ENCODE data around the gene UNC5C.

Gene UNC5C

GRCh38 chr4:95314573-95314972, 234.2 kb downstream of the UNC5C start:
- no peak overlapping the region for H3K27ac Mint-ChIP-seq (ENCODE audit: low read depth)

GRCh38 chr4:95304898-95305297, 243.9 kb downstream of the UNC5C start:
- ATAC-seq (replicated peaks; ENCODE audit: extremely low read depth, poor library complexity, severe bottlenecking) (no peak), DNase-seq (ENCODE audit: low spot score in 2 of 2) (no peak)
- no peak overlapping the region for H3K27ac Mint-ChIP-seq (ENCODE audit: low read depth)

More at GRCh38 chr4:95314573-95314972, 234.2 kb downstream of the UNC5C start:
- DNase-seq (ENCODE audit: low spot score in 2 of 2) (no peak), ATAC-seq (replicated peaks; ENCODE audit: extremely low read depth, poor library complexity, severe bottlenecking) (no peak)
- no peak overlapping the region for H3K4me3 Mint-ChIP-seq
- H3K36me3 Mint-ChIP-seq (ENCODE audit: insufficient read depth), result no peaks in the 10 kb centered on the region
- H3K4me1 Mint-ChIP-seq, result no peaks in the 10 kb centered on the region
- no peaks in the 10 kb centered on the region for H3K27me3 Mint-ChIP-seq
- H3K9me3 Mint-ChIP-seq, result peaks cover 12% of the 10 kb centered on the region

GRCh38 chr4:95300304-95300703, 248.5 kb downstream of the UNC5C start:
- no peak overlapping the region for H3K27ac Mint-ChIP-seq (ENCODE audit: low read depth)
- DNase-seq (ENCODE audit: low spot score in 2 of 2) (no peak), ATAC-seq (replicated peaks; ENCODE audit: extremely low read depth, poor library complexity, severe bottlenecking) (no peak)
- no peaks in the 10 kb centered on the region for H3K36me3 Mint-ChIP-seq (ENCODE audit: insufficient read depth)
- peaks cover 18% of the 10 kb centered on the region for H3K9me3 Mint-ChIP-seq
- no peaks in the 10 kb centered on the region for H3K27me3 Mint-ChIP-seq
- H3K4me3 Mint-ChIP-seq, result no peak overlapping the region
- no peaks in the 10 kb centered on the region for H3K4me1 Mint-ChIP-seq

More at GRCh38 chr4:95304898-95305297, 243.9 kb downstream of the UNC5C start:
- Mint-ChIP-seq H3K27me3 (no peaks in the 10 kb centered on the region), H3K4me3 (no peak overlapping the region), H3K36me3 (ENCODE audit: insufficient read depth) (no peaks in the 10 kb centered on the region), H3K4me1 (no peaks in the 10 kb centered on the region), H3K9me3 (peaks cover 9% of the 10 kb centered on the region)

DNA sequence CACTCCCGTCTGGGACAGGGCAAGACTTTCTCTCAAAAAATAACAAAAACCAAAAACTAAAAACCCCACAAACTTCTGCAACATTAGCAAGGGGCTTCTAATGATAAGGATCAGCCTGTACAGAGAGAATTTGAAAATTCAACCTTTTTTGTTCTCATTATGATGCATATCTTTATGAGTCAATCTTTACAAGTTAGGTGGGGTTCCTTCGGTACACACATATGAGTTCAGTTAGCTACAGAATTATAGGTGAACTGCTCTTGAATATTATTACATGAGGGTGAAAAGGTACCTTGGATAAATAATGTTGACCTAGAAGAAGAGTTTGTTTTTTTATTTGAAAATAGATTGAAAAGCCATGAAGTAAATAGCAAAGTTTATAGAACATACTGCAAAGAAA, 252.7 kb downstream of the UNC5C start:
- ATAC-seq (replicated peaks; ENCODE audit: extremely low read depth, poor library complexity, severe bottlenecking) (no peak), DNase-seq (ENCODE audit: low spot score in 2 of 2) (no peak)
- H3K9me3 Mint-ChIP-seq, result peaks cover 23% of the 10 kb centered on the region
- no peaks in the 10 kb centered on the region for H3K36me3 Mint-ChIP-seq (ENCODE audit: insufficient read depth)
- no peak overlapping the region for H3K27ac Mint-ChIP-seq (ENCODE audit: low read depth)
- H3K27me3 Mint-ChIP-seq, result no peaks in the 10 kb centered on the region
- H3K4me3 Mint-ChIP-seq, result no peak overlapping the region
- no peaks in the 10 kb centered on the region for H3K4me1 Mint-ChIP-seq

GRCh38 chr4:95295157-95295556, 253.6 kb downstream of the UNC5C start:
- DNase-seq (ENCODE audit: low spot score in 2 of 2), result no peak
- H3K9me3 Mint-ChIP-seq, result peaks cover 23% of the 10 kb centered on the region
- H3K4me1 Mint-ChIP-seq, result no peaks in the 10 kb centered on the region
- ATAC-seq (replicated peaks; ENCODE audit: extremely low read depth, poor library complexity, severe bottlenecking), result no peak
- no peaks in the 10 kb centered on the region for H3K27me3 Mint-ChIP-seq
- no peak overlapping the region for H3K4me3 Mint-ChIP-seq
- H3K36me3 Mint-ChIP-seq (ENCODE audit: insufficient read depth), result no peaks in the 10 kb centered on the region
- H3K27ac Mint-ChIP-seq (ENCODE audit: low read depth), result no peak overlapping the region

- no peaks in the 10 kb centered on the region for H3K36me3 Mint-ChIP-seq (ENCODE audit: insufficient read depth)
These were observed 254.5 kb downstream of the UNC5C start for GRCh38 chr4:95294321-95294720.

DNA sequence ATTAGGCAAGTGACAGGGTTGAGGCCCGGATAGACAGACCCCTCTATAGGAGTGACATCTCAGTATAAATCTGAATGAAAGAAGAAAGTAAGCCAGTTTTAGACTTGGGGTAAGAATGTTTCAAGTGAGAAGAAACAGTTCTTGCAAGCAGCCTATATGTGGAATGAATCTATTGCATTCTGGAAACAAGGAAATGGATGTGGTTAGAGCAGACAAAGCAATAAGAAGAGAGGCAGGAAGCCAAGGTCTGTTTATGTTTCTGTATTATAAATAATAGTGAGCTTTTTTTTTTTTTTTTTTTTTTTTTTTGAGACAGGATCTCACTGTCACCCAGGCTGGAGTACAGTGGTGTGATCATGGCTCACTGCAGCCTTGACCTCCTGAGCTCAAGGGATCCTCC, 255.8 kb downstream of the UNC5C start:
- Mint-ChIP-seq H3K4me1 (no peaks in the 10 kb centered on the region), H3K9me3 (peaks cover 5% of the 10 kb centered on the region), H3K36me3 (ENCODE audit: insufficient read depth) (no peaks in the 10 kb centered on the region), H3K27me3 (no peaks in the 10 kb centered on the region), H3K4me3 (no peak overlapping the region), H3K27ac (ENCODE audit: low read depth) (no peak overlapping the region)
- ATAC-seq (replicated peaks; ENCODE audit: extremely low read depth, poor library complexity, severe bottlenecking) (no peak), DNase-seq (ENCODE audit: low spot score in 2 of 2) (no peak)

More at GRCh38 chr4:95294321-95294720, 254.5 kb downstream of the UNC5C start:
- Mint-ChIP-seq H3K4me1 (no peaks in the 10 kb centered on the region), H3K27me3 (no peaks in the 10 kb centered on the region), H3K9me3 (peaks cover 16% of the 10 kb centered on the region), H3K27ac (ENCODE audit: low read depth) (no peak overlapping the region), H3K4me3 (no peak overlapping the region)
- DNase-seq (ENCODE audit: low spot score in 2 of 2) (no peak), ATAC-seq (replicated peaks; ENCODE audit: extremely low read depth, poor library complexity, severe bottlenecking) (no peak)

DNA sequence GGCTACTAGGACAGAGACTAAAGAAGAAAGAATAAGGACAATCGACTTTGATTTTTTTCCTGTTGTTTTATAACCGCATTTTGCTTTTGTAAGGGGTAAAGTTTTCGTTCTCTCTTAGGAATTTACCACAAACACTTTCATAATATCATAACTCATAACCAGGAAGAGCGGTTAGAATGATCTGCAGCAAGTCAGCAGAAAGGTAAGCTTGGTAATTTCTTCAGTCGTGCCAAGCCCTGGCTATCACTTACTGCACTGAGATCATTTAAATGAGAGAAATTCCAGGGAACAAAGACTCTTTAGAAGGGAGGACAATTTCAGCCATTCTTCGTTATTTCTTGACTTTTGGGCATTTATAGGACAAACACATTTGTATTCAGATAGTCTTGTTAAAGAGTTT, 258.1 kb downstream of the UNC5C start:
- H3K27ac Mint-ChIP-seq (ENCODE audit: low read depth), result no peak overlapping the region
- no peaks in the 10 kb centered on the region for H3K27me3 Mint-ChIP-seq
- DNase-seq (ENCODE audit: low spot score in 2 of 2), result no peak
- peaks cover 5% of the 10 kb centered on the region for H3K9me3 Mint-ChIP-seq
- ATAC-seq (replicated peaks; ENCODE audit: extremely low read depth, poor library complexity, severe bottlenecking), result no peak
- H3K4me3 Mint-ChIP-seq, result no peak overlapping the region
- H3K4me1 Mint-ChIP-seq, result no peaks in the 10 kb centered on the region
- H3K36me3 Mint-ChIP-seq (ENCODE audit: insufficient read depth), result no peaks in the 10 kb centered on the region

DNA sequence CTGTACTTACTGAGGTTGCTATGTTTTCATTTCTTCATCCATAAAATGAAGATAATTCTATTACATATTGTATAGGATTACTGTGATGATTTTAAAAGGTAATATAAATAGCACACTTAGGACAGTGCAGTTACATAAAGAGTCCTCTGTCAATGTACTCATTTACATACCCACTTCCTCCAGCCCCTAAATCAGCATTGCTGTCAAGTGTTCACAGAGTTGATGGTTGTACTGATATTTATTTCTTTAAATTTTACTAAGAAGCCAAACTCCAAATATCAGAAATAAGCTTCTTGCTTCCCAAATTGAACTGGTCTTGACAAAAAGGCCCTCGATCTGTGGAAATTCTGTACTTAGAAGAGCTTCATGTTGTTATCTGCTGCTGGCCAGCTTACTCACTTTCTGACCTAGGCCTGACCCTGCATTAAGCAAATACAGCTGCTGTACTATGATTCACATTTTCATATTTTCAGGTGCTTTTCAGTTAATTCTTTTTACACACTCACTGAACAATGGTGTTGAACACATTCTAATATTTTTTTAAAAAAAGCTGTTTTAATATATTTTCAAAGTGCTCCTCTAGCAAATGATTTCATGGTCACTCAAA, 259.6 kb downstream of the UNC5C start:
- Mint-ChIP-seq H3K4me1 (no peaks in the 10 kb centered on the region), H3K27me3 (no peaks in the 10 kb centered on the region), H3K4me3 (no peak overlapping the region), H3K27ac (ENCODE audit: low read depth) (no peak overlapping the region), H3K9me3 (peaks cover 5% of the 10 kb centered on the region), H3K36me3 (ENCODE audit: insufficient read depth) (no peaks in the 10 kb centered on the region)
- DNase-seq (ENCODE audit: low spot score in 2 of 2) (no peak), ATAC-seq (replicated peaks; ENCODE audit: extremely low read depth, poor library complexity, severe bottlenecking) (no peak)

DNA sequence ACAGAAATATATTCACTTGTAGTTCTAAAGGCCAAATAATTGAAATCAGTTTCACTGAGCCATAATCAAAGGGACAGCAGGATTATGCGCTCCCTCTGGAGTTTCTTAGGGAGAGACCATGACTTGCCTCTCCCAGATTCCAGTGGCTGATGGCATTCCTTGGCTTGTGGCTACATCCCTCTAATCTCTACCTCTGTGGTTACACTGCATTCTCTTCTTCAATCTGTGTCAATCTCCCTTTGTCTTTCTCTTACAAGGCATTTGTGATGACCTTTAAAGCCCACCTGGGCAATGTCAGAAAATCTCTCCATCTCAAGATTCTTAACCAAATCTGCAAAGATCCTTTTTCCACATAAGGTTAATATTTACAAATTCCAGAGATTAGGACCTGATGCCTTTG, 260.2 kb downstream of the UNC5C start:
- no peak overlapping the region for H3K27ac Mint-ChIP-seq (ENCODE audit: low read depth)
- peaks cover 2% of the 10 kb centered on the region for H3K9me3 Mint-ChIP-seq
- no peaks in the 10 kb centered on the region for H3K27me3 Mint-ChIP-seq
- no peak overlapping the region for H3K4me3 Mint-ChIP-seq
- H3K36me3 Mint-ChIP-seq (ENCODE audit: insufficient read depth), result no peaks in the 10 kb centered on the region
- DNase-seq (ENCODE audit: low spot score in 2 of 2) (no peak), ATAC-seq (replicated peaks; ENCODE audit: extremely low read depth, poor library complexity, severe bottlenecking) (no peak)
- no peaks in the 10 kb centered on the region for H3K4me1 Mint-ChIP-seq

GRCh38 chr4:95285797-95286196, 263.0 kb downstream of the UNC5C start:
- H3K4me3 Mint-ChIP-seq, result no peak overlapping the region

GRCh38 chr4:95284655-95285054, 264.1 kb downstream of the UNC5C start:
- no peak overlapping the region for H3K27ac Mint-ChIP-seq (ENCODE audit: low read depth)
- H3K36me3 Mint-ChIP-seq (ENCODE audit: insufficient read depth), result no peaks in the 10 kb centered on the region

More at GRCh38 chr4:95285797-95286196, 263.0 kb downstream of the UNC5C start:
- DNase-seq (ENCODE audit: low spot score in 2 of 2) (no peak), ATAC-seq (replicated peaks; ENCODE audit: extremely low read depth, poor library complexity, severe bottlenecking) (no peak)
- Mint-ChIP-seq H3K4me1 (no peaks in the 10 kb centered on the region), H3K9me3 (peaks cover 13% of the 10 kb centered on the region), H3K27ac (ENCODE audit: low read depth) (no peak overlapping the region), H3K36me3 (ENCODE audit: insufficient read depth) (no peaks in the 10 kb centered on the region), H3K27me3 (no peaks in the 10 kb centered on the region)

GRCh38 chr4:95283320-95283719, 265.5 kb downstream of the UNC5C start:
- Mint-ChIP-seq H3K4me3 (no peak overlapping the region), H3K9me3 (peaks cover 14% of the 10 kb centered on the region), H3K4me1 (no peaks in the 10 kb centered on the region), H3K36me3 (ENCODE audit: insufficient read depth) (no peaks in the 10 kb centered on the region), H3K27me3 (no peaks in the 10 kb centered on the region), H3K27ac (ENCODE audit: low read depth) (no peak overlapping the region)
- DNase-seq (ENCODE audit: low spot score in 2 of 2) (no peak), ATAC-seq (replicated peaks; ENCODE audit: extremely low read depth, poor library complexity, severe bottlenecking) (no peak)

More at GRCh38 chr4:95284655-95285054, 264.1 kb downstream of the UNC5C start:
- Mint-ChIP-seq H3K4me3 (no peak overlapping the region), H3K27me3 (no peaks in the 10 kb centered on the region), H3K9me3 (peaks cover 14% of the 10 kb centered on the region), H3K4me1 (no peaks in the 10 kb centered on the region)
- DNase-seq (ENCODE audit: low spot score in 2 of 2) (no peak), ATAC-seq (replicated peaks; ENCODE audit: extremely low read depth, poor library complexity, severe bottlenecking) (no peak)
